Stimulated activated memory B cell treated with anti-CD40 and anti-IgM and Interleukin-4, amounts not matched to agents 10 μg/mL and 1 μg/mL and 100 μg/mL, for 72 hours (primary cell): Measurements from ENCODE around the gene AGAP1.

ENCODE experiments used
- ATAC-seq: fragments of 150-1000 bp; cut with Tn5 transposase; 2 replicates; pipeline ENCODE4 v1.10.0; 2021
- H3K27ac Mint-ChIP-seq: one replicate; pipeline ENCODE4 v1.8.0; 2022; ENCODE audit warnings: mild to moderate bottlenecking, mixed read lengths
- H3K27me3 Mint-ChIP-seq: one replicate; pipeline ENCODE4 v1.8.0; 2022; ENCODE audit warnings: mixed read lengths
- H3K36me3 Mint-ChIP-seq: one replicate; pipeline ENCODE4 v1.8.0; 2022; ENCODE audit warnings: mixed read lengths
- H3K4me1 Mint-ChIP-seq: one replicate; pipeline ENCODE4 v1.8.0; 2022; ENCODE audit warnings: mixed read lengths
- H3K4me3 Mint-ChIP-seq: one replicate; pipeline ENCODE4 v1.8.0; 2022; ENCODE audit warnings: mild to moderate bottlenecking, moderate library complexity, mixed read lengths
- H3K9me3 Mint-ChIP-seq: one replicate; pipeline ENCODE4 v1.8.0; 2022; ENCODE audit warnings: mixed read lengths

Gene AGAP1

GRCh38 chr2:235511187-235511661 is 17.4 kb downstream of the AGAP1 start:
- Mint-ChIP-seq H3K27ac (no peak overlapping the region), H3K4me3 (no peak overlapping the region), H3K9me3 (peaks cover 5% of the 10 kb centered on the region), H3K36me3 (no peaks in the 10 kb centered on the region), H3K4me1 (no peaks in the 10 kb centered on the region), H3K27me3 (no peaks in the 10 kb centered on the region)
- no peak for ATAC-seq

DNA sequence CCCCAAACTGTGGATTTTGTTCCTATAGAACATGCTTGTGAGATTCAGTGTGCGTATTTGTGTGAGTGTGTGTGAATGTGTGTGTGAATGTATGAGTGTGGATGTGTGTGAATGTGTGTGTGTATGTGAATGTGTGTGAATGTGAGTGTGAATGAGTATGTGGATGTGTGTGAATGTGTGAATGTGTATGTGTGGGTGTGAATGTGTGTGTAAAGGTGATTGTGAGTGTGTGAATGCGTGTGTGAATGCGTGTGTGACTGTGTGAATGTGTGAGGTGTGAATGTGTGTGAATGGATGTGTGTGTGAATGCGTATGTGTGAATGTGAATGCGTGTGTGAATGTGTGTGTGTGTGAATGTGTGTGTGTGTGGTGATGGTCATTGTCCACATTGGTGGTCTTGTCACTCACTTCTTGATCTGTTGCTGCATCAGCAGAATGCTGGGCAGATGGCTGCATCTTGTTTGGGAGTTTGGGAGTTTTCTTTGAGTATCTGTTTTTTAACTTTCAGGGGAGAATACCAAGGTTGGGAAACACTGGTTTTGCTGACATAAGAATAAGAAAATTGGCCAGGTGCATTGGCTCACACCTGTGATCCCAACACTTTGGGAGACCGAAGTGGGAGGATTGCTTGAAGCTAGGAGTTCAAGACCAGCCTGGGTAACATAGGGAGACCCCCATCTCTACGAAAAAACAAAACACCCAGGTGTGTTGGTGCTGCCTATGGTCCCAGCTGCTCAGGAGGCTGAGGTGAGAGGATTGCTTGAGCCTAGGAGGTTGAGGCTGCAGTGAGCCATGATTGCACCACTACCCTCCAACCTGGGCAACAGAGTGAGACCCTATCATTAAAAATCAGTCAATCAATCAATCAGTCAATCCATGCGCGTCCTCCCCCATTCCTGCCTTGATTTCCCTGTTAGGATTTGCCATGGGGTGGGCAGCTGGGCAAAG is 18.2 kb downstream of the AGAP1 start:
- no peak overlapping the region for H3K4me3 Mint-ChIP-seq
- H3K9me3 Mint-ChIP-seq = peaks cover 5% of the 10 kb centered on the region
- ATAC-seq = no peak
- no peaks in the 10 kb centered on the region for H3K27me3 Mint-ChIP-seq
- H3K4me1 Mint-ChIP-seq = no peaks in the 10 kb centered on the region
- no peak overlapping the region for H3K27ac Mint-ChIP-seq
- H3K36me3 Mint-ChIP-seq = no peaks in the 10 kb centered on the region

GRCh38 chr2:235512699-235513053 is 18.8 kb downstream of the AGAP1 start:
- Mint-ChIP-seq H3K27me3 (no peaks in the 10 kb centered on the region), H3K4me1 (no peaks in the 10 kb centered on the region), H3K9me3 (peaks cover 5% of the 10 kb centered on the region), H3K27ac (no peak overlapping the region), H3K36me3 (no peaks in the 10 kb centered on the region), H3K4me3 (no peak overlapping the region)
- ATAC-seq = no peak

- no peak for ATAC-seq
- Mint-ChIP-seq H3K27ac (no peak overlapping the region), H3K4me3 (no peak overlapping the region), H3K4me1 (no peaks in the 10 kb centered on the region), H3K36me3 (no peaks in the 10 kb centered on the region), H3K9me3 (peaks cover 2% of the 10 kb centered on the region), H3K27me3 (no peaks in the 10 kb centered on the region)
These were observed 20.3 kb downstream of the AGAP1 start for GRCh38 chr2:235513984-235514626.

GRCh38 chr2:235514627-235515363 is 21.0 kb downstream of the AGAP1 start:
- ATAC-seq = no peak
- H3K36me3 Mint-ChIP-seq = no peaks in the 10 kb centered on the region
- no peaks in the 10 kb centered on the region for H3K4me1 Mint-ChIP-seq
- no peak overlapping the region for H3K27ac Mint-ChIP-seq
- no peaks in the 10 kb centered on the region for H3K27me3 Mint-ChIP-seq
- H3K9me3 Mint-ChIP-seq = peaks cover 2% of the 10 kb centered on the region
- no peak overlapping the region for H3K4me3 Mint-ChIP-seq

DNA sequence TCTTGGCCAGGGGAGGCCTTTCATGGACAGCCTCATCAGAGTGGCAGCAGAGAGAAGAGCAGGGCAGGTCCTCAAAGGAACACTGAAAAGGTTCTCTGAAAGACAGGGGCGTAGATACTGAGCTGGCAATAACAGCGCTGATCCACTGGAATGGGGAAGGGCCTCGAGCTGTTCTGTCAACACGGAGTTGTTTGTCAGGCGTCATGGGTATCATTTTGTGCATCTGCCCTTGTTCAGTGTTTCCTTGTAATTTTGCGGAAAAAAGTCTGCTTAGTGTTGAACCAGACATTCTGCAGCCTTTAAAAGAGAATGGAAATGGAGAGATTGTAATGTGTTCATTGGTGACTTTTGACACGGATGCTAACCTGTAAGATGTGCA is 21.5 kb downstream of the AGAP1 start:
- Mint-ChIP-seq H3K4me1 (no peaks in the 10 kb centered on the region), H3K9me3 (peaks cover 2% of the 10 kb centered on the region), H3K27ac (no peak overlapping the region), H3K27me3 (no peaks in the 10 kb centered on the region), H3K36me3 (no peaks in the 10 kb centered on the region), H3K4me3 (no peak overlapping the region)
- no peak for ATAC-seq

DNA sequence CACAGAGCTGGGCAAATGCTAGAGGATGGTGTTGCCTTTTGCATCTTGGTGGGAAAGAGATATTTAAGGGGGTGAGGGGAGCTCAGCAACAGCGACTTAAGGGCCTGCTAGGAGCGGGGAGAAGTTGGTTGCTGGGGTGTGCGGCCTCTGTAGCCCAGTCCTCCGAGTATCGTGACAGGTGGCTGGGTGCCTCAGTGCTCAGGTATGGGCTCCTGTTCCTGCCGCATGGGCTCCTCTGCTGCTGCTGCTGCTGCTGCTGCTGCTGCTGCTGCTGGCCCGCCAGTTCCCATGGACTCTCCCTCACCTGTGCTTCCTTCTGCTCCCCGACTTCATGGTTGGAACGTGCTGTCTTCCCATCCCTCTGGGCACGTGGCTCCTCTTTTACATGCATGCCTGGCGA is 22.0 kb downstream of the AGAP1 start:
- peaks cover 2% of the 10 kb centered on the region for H3K9me3 Mint-ChIP-seq
- H3K4me3 Mint-ChIP-seq = no peak overlapping the region
- H3K36me3 Mint-ChIP-seq = no peaks in the 10 kb centered on the region
- no peak for ATAC-seq
- H3K27me3 Mint-ChIP-seq = no peaks in the 10 kb centered on the region
- no peak overlapping the region for H3K27ac Mint-ChIP-seq
- H3K4me1 Mint-ChIP-seq = no peaks in the 10 kb centered on the region

DNA sequence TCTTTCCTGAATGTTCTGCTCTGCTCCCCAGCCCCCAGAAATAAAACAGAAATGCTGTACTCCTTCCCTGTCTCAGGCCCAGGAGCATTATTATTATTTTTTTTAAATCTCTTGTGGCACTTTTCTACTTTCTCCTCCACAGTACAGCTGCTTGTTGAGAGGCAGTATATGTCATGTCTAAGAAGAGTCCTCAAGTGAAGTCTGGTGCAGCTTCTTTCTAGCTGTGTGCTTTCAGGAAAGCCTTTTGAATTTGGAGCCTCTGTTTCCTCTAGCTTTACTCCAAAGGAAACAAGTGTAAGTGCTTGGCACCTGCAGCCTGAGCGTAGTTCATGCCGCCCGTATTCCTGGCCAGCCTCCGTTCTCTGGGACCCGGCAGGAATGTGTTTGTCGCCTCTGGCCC is 22.4 kb downstream of the AGAP1 start:
- H3K27ac Mint-ChIP-seq = no peak overlapping the region
- H3K4me1 Mint-ChIP-seq = no peaks in the 10 kb centered on the region
- no peak for ATAC-seq
- H3K4me3 Mint-ChIP-seq = no peak overlapping the region
- H3K9me3 Mint-ChIP-seq = peaks cover 2% of the 10 kb centered on the region
- H3K27me3 Mint-ChIP-seq = no peaks in the 10 kb centered on the region
- no peaks in the 10 kb centered on the region for H3K36me3 Mint-ChIP-seq

DNA sequence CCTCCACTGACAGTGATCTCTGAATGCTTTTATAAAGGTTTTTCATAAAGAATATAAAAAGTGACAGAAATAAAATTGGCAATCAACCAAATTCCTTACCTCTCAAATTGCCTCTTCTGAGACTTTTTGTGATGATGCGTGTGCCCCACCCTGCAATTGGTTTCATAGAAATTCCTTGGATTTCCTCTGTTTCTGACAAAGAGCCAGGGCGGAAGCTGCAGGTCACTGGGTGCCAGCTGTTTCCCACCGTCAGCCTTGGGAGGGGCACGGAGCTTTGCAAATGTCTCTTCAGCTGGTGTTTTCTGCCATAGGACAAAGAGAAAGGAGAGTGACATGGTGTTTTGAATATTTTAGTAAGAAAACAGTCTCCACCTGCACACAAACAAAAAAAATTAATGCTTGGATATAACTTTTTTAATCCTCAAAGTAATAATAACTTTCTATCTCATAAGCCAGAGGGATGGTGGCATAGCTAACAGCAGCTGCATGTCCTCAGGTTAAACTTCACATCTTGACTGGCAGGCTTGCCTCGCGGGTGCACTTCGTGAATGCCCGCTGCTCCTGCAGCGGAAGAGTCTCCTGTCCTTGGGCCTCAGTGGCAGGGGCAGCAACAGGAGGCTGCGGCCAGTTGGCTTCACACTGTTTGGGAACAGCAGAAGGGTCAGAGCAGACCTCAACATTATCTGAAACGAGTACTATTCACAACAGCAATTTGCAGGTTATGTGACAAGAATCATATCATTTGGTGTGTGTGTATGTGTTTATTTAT is 24.7 kb downstream of the AGAP1 start:
- Mint-ChIP-seq H3K4me3 (no peak overlapping the region), H3K36me3 (no peaks in the 10 kb centered on the region), H3K27me3 (no peaks in the 10 kb centered on the region), H3K27ac (no peak overlapping the region), H3K4me1 (no peaks in the 10 kb centered on the region), H3K9me3 (peaks cover 2% of the 10 kb centered on the region)
- ATAC-seq = no peak

- Mint-ChIP-seq H3K27me3 (no peaks in the 10 kb centered on the region), H3K4me1 (no peaks in the 10 kb centered on the region), H3K9me3 (peaks cover 2% of the 10 kb centered on the region), H3K27ac (no peak overlapping the region), H3K36me3 (no peaks in the 10 kb centered on the region), H3K4me3 (no peak overlapping the region)
- ATAC-seq = no peak
These were observed 26.9 kb downstream of the AGAP1 start for GRCh38 chr2:235520787-235521186.

DNA sequence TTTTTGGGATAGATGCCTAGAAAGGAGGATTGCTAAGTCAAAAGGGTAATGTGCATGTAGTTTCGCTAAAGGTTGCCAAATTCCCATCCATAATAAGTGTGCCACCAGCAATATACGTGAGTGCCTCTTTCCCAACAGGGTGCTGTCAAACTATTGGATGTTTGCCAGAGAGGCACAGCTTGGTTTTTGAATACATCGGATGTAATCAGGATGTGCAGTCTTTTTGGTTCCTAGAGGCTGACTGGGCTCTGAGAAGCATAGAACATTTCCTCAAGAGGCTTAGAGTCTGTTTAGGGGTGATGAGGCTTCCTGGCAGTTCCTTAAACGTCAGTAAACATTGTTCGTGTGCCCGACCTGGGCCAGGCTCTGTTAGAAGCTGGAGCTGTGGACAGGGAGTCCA is 28.0 kb downstream of the AGAP1 start:
- no peaks in the 10 kb centered on the region for H3K4me1 Mint-ChIP-seq
- H3K27ac Mint-ChIP-seq = no peak overlapping the region
- no peaks in the 10 kb centered on the region for H3K9me3 Mint-ChIP-seq
- H3K36me3 Mint-ChIP-seq = no peaks in the 10 kb centered on the region
- no peak for ATAC-seq
- no peaks in the 10 kb centered on the region for H3K27me3 Mint-ChIP-seq
- H3K4me3 Mint-ChIP-seq = no peak overlapping the region

DNA sequence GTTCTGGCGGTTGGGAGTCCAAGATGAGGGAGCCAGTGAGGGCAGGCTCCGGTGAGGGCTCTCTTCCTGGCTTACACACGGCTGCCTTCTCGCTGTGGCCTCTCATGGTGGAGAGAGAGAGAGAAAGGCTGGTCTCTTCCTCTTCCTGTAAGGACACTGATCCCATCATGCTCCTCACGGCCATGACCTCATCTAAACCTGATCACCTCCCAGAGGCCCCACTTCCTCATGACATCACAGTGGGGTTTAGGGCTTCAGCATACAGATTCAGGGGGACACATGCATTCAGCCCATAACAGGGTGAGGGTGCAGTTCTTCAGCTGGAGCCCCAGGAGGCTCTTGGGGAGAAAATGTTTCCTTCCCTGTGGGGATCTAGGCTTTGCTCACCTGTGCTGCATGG is 29.2 kb downstream of the AGAP1 start:
- no peak for ATAC-seq
- Mint-ChIP-seq H3K27ac (no peak overlapping the region), H3K4me1 (no peaks in the 10 kb centered on the region), H3K9me3 (no peaks in the 10 kb centered on the region), H3K4me3 (no peak overlapping the region), H3K27me3 (no peaks in the 10 kb centered on the region), H3K36me3 (no peaks in the 10 kb centered on the region)

DNA sequence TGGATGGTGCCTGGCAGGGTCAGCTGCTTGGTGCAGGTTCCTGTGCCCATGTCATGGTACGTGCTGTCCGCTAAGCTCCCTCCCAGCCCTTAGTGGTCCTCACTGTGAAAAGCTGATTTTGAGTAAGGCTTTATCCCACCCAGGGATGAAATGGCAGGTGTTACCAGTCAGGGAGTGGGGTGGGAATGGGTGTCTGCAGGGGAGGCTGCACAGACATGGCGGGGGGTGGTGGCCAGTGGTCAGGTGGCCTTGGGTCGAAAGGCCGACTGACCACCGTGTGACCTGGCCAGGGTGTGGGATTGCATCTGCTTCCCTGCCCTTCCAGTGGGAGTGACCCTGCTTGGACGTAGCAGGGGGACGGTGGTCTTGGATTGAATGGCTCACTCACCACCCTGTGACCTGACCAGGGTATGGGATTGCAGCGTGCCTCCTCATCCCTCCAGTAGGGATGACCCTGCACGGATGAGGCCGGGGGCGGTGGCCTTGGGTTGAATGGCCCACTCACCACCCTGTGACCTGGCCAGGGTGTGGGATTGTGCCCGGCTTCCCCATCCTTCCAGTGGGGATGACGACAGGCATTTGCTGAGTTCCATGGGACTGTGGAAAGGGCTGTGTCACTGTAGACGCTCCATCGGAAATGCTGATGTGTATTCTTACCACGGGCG is 29.8 kb downstream of the AGAP1 start:
- no peak for ATAC-seq
- Mint-ChIP-seq H3K36me3 (no peaks in the 10 kb centered on the region), H3K4me1 (no peaks in the 10 kb centered on the region), H3K4me3 (no peak overlapping the region), H3K9me3 (no peaks in the 10 kb centered on the region), H3K27ac (no peak overlapping the region), H3K27me3 (no peaks in the 10 kb centered on the region)

DNA sequence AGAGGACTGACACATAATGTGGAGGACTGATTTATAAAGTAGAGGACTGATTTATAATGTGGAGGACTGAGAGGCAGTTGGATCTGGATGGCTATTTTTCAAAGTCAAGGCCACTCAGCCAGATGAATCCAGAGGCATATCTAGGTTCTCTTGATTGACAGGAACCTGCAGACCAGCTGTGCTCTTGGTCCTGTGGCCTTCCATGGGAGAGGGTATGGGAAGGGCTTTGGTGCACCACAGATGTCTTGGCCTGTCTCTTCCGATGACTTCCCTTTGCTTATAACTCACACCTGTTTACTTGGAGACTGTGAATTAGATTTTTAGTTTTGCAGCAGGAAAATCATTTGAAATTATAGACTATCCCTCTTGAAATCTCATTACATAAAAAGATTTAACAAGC is 32.3 kb downstream of the AGAP1 start:
- Mint-ChIP-seq H3K36me3 (no peaks in the 10 kb centered on the region), H3K27ac (no peak overlapping the region), H3K4me3 (no peak overlapping the region), H3K27me3 (no peaks in the 10 kb centered on the region), H3K9me3 (no peaks in the 10 kb centered on the region), H3K4me1 (no peaks in the 10 kb centered on the region)
- ATAC-seq = no peak
